Fibroblast of the aortic adventitia (primary cell): ENCODE data around the gene PIBF1. TPM values are rescaled to one million over a fixed set of nuclear protein-coding genes. Genes with fewer than 3 reads are reported as not detected.
"Not testable (repeated sequence)": the region's sequence is repeated elsewhere in the genome, so short reads cannot be mapped to it uniquely, and the experiment has no call there.

Experiments used
- DNase-seq: peaks from one replicate; pipeline ENCODE4 v3.0.0-alpha.2; 2010; ENCODE audit warnings: low read depth
- H3K4me3 ChIP-seq: 2 replicates; pipeline ENCODE4 v1.5.1; 2011; ENCODE audit warnings: low read depth, mild to moderate bottlenecking, control low read depth, low read length, moderate library complexity
- total RNA-seq: library from RNA; depleted of rRNA; stranded (reverse); fragments of >200 nt; gene quantifications from 2 replicates; pipeline ENCODE4 v1.2.3, GENCODE V29; 2012; ENCODE audit warnings: low replicate concordance
- TF ChIP-seq, protein P1 (sequence below): IDR thresholded peaks from 2 replicates; pipeline ENCODE4 v1.5.1; 2011; ENCODE audit warnings: mild to moderate bottlenecking, low read length, control low read depth, inconsistent platforms; ENCODE audit not compliant: insufficient read depth

Gene PIBF1
- total RNA-seq, 1 donor, result 31.6 TPM

GRCh38 chr13:73039201-73040108 is 257.5 kb downstream of the PIBF1 start:
- no peak overlapping the region for H3K4me3 ChIP-seq
- DNase-seq, result no peak
- TF ChIP-seq, protein P1, sequence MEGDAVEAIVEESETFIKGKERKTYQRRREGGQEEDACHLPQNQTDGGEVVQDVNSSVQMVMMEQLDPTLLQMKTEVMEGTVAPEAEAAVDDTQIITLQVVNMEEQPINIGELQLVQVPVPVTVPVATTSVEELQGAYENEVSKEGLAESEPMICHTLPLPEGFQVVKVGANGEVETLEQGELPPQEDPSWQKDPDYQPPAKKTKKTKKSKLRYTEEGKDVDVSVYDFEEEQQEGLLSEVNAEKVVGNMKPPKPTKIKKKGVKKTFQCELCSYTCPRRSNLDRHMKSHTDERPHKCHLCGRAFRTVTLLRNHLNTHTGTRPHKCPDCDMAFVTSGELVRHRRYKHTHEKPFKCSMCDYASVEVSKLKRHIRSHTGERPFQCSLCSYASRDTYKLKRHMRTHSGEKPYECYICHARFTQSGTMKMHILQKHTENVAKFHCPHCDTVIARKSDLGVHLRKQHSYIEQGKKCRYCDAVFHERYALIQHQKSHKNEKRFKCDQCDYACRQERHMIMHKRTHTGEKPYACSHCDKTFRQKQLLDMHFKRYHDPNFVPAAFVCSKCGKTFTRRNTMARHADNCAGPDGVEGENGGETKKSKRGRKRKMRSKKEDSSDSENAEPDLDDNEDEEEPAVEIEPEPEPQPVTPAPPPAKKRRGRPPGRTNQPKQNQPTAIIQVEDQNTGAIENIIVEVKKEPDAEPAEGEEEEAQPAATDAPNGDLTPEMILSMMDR, result no peak

DNA sequence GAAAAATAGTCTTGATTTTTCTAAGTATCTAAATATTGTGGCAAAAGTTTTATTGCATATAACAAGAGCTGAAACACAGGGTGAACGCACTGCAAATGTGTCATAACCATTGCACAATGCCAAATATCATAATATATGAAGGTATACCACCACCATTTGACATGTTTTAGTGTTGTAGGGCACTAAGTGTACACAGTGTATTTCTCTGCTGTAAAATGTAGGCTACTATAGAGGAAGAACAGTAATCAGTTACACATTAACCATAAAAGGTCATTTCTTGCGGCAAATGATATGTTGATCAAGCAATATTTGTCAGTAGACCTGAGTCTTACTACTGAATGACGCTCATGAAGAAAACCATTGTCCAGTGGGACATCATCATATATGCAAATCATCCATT is 258.6 kb downstream of the PIBF1 start:
- H3K4me3 ChIP-seq, result no peak overlapping the region
- DNase-seq, result no peak
- TF ChIP-seq, protein P1, result no peak

GRCh38 chr13:73040968-73041596 is 259.1 kb downstream of the PIBF1 start:
- H3K4me3 ChIP-seq, result no peak overlapping the region
- DNase-seq, result no peak
- TF ChIP-seq, protein P1, result no peak

GRCh38 chr13:73045031-73045430 is 263.1 kb downstream of the PIBF1 start:
- TF ChIP-seq, protein P1, result no peak
- no peak overlapping the region for H3K4me3 ChIP-seq
- no peak for DNase-seq

DNA sequence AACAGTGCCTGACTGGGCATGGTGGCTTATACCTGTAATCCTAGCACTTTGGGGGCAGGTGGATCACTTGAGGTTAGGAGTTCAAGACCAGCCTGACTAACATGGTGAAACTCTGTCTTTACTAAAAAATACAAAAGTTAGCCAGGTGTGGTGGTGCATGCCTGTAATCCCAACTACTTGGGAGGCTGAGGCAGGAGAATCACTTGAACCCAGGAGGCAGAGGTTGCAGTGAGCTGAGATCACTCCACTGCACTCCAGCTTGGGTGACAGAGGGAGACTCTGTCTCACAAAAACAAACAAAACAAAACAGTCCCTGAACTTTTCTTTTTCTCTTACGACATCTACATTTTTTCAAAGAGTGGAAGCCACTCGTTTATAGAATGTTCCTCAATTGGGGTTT is 266.7 kb downstream of the PIBF1 start:
- not testable (repeated sequence) for H3K4me3 ChIP-seq, DNase-seq

- H3K4me3 ChIP-seq, result no peak overlapping the region
- no peak for DNase-seq
- TF ChIP-seq, protein P1, result no peak
Observed at GRCh38 chr13:73054712-73055111, 272.8 kb downstream of the PIBF1 start.

GRCh38 chr13:73055813-73056564 is 274.1 kb downstream of the PIBF1 start:
- TF ChIP-seq, protein P1, result no peak
- peak; percentile 54 for DNase-seq

More at GRCh38 chr13:73055813-73056564, 274.1 kb downstream of the PIBF1 start:
- no peak overlapping the region for H3K4me3 ChIP-seq
